Naive thymus-derived CD4-positive, alpha-beta T cell (primary cell): ENCODE data around the gene MCM7. TPM values are rescaled to one million over a fixed set of nuclear protein-coding genes. Genes with fewer than 3 reads are reported as not detected.
"Not testable (repeated sequence)": the region's sequence is repeated elsewhere in the genome, so short reads cannot be mapped to it uniquely, and the experiment has no call there.

ENCODE experiments used
- ATAC-seq: fragments of 150-1000 bp; cut with Tn5 transposase; 2 replicates; pipeline ENCODE4 v1.10.0; 2021; ENCODE audit warnings: mild to moderate bottlenecking, moderate library complexity
- CTCF ChIA-PET: fragments of 350-600 bp; sonication (Branson Sonifier 250); formaldehyde crosslinking; loops from one replicate; lab custom pipeline; 2021; ENCODE audit warnings: antibody characterized with exemption; lab: Charles Lee
- POLR2A ChIA-PET: fragments of 350-600 bp; sonication (Branson Sonifier 250); formaldehyde crosslinking; loops from one replicate; lab custom pipeline; 2021; ENCODE audit warnings: antibody characterized with exemption, inconsistent platforms; lab: Charles Lee
- DNase-seq, 9 donors: peaks; one replicate each; pipeline versions ENCODE4 v3.0.0 to v3.0.0-alpha.2; 2020 to 2022; ENCODE audit warnings: mixed read lengths in 1 of 9
- H3K27ac ChIP-seq: one replicate; pipeline ENCODE4 v1.7.0; 2013; ENCODE audit warnings: mild to moderate bottlenecking, low read depth, low read length, moderate library complexity
- H3K27me3 ChIP-seq, 2 donors: one replicate each; pipeline ENCODE4 v1.7.0; 2013; ENCODE audit warnings: low read length in 2 of 2, mild to moderate bottlenecking in 2 of 2, moderate library complexity in 2 of 2; ENCODE audit not compliant: control insufficient read depth in 2 of 2, insufficient read depth in 2 of 2
- H3K36me3 ChIP-seq, 3 experiments: 1 replicate in 2 of 3; 2 replicates in 1 of 3; pipeline ENCODE4 v1.7.0; 2013; ENCODE audit warnings: low read length in 3 of 3, mild to moderate bottlenecking in 3 of 3, moderate library complexity in 1 of 3; ENCODE audit not compliant: insufficient read depth in 3 of 3, control insufficient read depth in 2 of 3
- H3K4me1 ChIP-seq, 2 donors: one replicate each; pipeline ENCODE4 v1.7.0; 2013; ENCODE audit warnings: low read length in 2 of 2, mild to moderate bottlenecking in 2 of 2, moderate library complexity in 1 of 2; ENCODE audit not compliant: control insufficient read depth in 2 of 2, insufficient read depth in 2 of 2
- H3K4me3 ChIP-seq: 2 replicates; pipeline ENCODE4 v1.7.0; 2013; ENCODE audit warnings: mild to moderate bottlenecking, low read length
- H3K9me3 ChIP-seq, 3 experiments: 1 replicate in 2 of 3; 2 replicates in 1 of 3; pipeline ENCODE4 v1.7.0; 2013; ENCODE audit warnings: low read length in 3 of 3; ENCODE audit not compliant: control insufficient read depth in 2 of 3
- H3K27ac Mint-ChIP-seq, 9 donors: one replicate each; pipeline ENCODE4 v1.8.0; 2020 to 2022; ENCODE audit warnings: mixed read lengths in 9 of 9, mild to moderate bottlenecking in 8 of 9, moderate library complexity in 5 of 9, inconsistent platforms in 2 of 9
- H3K27me3 Mint-ChIP-seq, 5 donors: one replicate each; pipeline ENCODE4 v1.8.0; 2021 to 2022; ENCODE audit warnings: mixed read lengths in 5 of 5, mild to moderate bottlenecking in 1 of 5
- H3K36me3 Mint-ChIP-seq, 5 donors: one replicate each; pipeline ENCODE4 v1.8.0; 2020 to 2022; ENCODE audit warnings: mixed read lengths in 5 of 5, mild to moderate bottlenecking in 3 of 5, inconsistent platforms in 1 of 5
- H3K4me1 Mint-ChIP-seq, 7 donors: one replicate each; pipeline ENCODE4 v1.8.0; 2020 to 2022; ENCODE audit warnings: mixed read lengths in 7 of 7, mild to moderate bottlenecking in 3 of 7, inconsistent platforms in 1 of 7
- H3K4me3 Mint-ChIP-seq, 10 donors: one replicate each; pipeline ENCODE4 v1.8.0; 2020 to 2022; ENCODE audit warnings: mild to moderate bottlenecking in 10 of 10, mixed read lengths in 10 of 10, moderate library complexity in 6 of 10, inconsistent platforms in 2 of 10
- H3K9me3 Mint-ChIP-seq, 11 donors: one replicate each; pipeline ENCODE4 v1.8.0; 2020 to 2022; ENCODE audit warnings: mixed read lengths in 11 of 11, mild to moderate bottlenecking in 4 of 11, inconsistent platforms in 1 of 11, moderate library complexity in 1 of 11
- intact Hi-C, 2 donors: fragments of 100-400 bp; cut with micrococcal nuclease; formaldehyde crosslinking; loops; one replicate each; pipeline ENCODE4 v1.15.1; 2023
- polyA plus RNA-seq, 2 donors: library from polyadenylated mRNA; unstranded; fragments of 300-500 nt; fragmentation: Illumina TruSeq; gene quantifications; one replicate each; pipeline ENCODE4 v1.2.3, GENCODE V29; 2021
- total RNA-seq, 6 experiments: library from RNA in 5 of 6; stranded (reverse) in 5 of 6; gene quantifications; 1 replicate in 5 of 6; 2 replicates in 1 of 6; pipeline ENCODE4 v1.2.3 and lab custom pipeline; 2021 to 2026

MCM7 gene
- total RNA-seq: 100 to 1,000 TPM in 4 of 5 experiments, 10 to 100 TPM in 1; 80.3 to 263 (median 168) TPM
- 10 to 100 TPM; 29.5 to 49.9 TPM for polyA plus RNA-seq
- 107 reads per million, percentile 85 among the genes with 10 or more reads in this experiment for total RNA-seq (lab: John Stamatoyannopoulos, UW)

DNA sequence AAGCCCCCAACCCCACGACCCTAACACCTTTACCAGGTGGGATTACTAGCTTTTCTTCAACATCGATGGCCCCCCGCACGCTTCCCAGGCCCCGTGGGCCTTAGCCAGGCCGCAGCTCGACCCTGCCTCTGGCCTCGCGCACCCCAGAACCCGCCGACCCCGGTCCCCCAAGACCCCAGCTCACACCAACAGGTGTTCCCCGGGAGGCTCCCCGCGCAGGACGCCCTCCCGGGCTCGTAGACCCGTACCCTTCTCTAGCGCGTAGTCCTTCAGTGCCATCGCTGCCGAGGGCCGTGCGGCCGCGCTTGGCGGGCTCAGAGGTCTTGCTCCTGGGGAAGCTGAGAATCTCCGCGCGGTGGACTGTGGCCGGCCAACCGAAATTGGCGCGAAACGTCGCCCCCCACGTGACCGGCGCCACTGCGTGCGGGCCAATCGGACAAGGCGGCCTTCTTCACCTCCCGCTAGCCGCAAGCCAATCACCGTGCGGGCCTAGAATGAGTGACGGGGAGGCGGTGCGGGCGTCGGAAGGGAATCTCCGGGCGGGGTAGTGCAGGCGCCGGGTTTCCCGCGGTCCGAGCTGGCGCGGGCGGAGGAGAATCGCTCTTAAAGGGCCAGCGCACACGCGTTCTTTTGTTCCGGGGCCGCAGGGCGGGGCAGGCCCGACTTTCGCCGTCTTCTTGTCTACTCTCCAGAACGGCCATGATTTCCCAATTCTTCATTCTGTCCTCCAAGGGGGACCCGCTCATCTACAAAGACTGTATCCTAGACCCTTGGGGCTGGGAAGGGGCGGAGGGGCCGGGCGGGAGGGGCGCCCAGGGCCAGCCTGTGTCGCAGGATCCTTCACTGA lies at the start of gene MCM7, which contains the start of gene AP4M1:
Gene MCM7, minus strand, starts transcription at position 382 of the 847 bp plus-strand sequence. Its CDS starts 103 bp downstream, at position 279.
Gene AP4M1, plus strand, starts transcription at position 628 of the 847 bp plus-strand sequence. Its CDS starts 72 bp downstream, at position 700.
- H3K9me3 Mint-ChIP-seq: peaks cover 0 to 5% (median 0%) of the 10 kb centered on the region in 11 donors
- peak; percentile 90 for ATAC-seq
- H3K27ac Mint-ChIP-seq: peak within 1 kb of the TSS; percentile 90 to 98 (median 96)
- intact Hi-C loops: loop anchor here (1.0 to 10.0 kb wide), 17 partner anchors 13 to 1141 kb away; partner anchors contain the start of genes CNPY4 (in 2 of the 2), TAF6 (in 2 of the 2), ZCWPW1 (in 2 of the 2) and COPS6 (in 1 of the 2)
- H3K4me3 ChIP-seq: peak within 1 kb of the TSS; percentile 98
- no peaks in the 10 kb centered on the region for H3K27me3 Mint-ChIP-seq
- H3K9me3 ChIP-seq: no peaks in the 10 kb centered on the region
- peak; percentile 84 to 98 (median 93) for DNase-seq
- POLR2A ChIA-PET: interaction anchor here (0.6 to 4.6 kb wide), 28 partner anchors 9 to 596 kb away, joined by 3 to 107 read pairs (median 4); partner anchors contain the start of genes COPS6, GPC2, MBLAC1 and MEPCE
- CTCF ChIA-PET: interaction anchor here (0.6 to 2.1 kb wide), 6 partner anchors 11 to 438 kb away, joined by 3 to 6 read pairs (median 4); partner anchors contain the start of genes AGFG2 and ZSCAN21
- peaks cover 19 to 29% (median 27%) of the 10 kb centered on the region in 5 donors for H3K36me3 Mint-ChIP-seq
- H3K27me3 ChIP-seq: no peaks in the 10 kb centered on the region
- peak within 1 kb of the TSS; percentile 85 to 95 (median 93) for H3K4me3 Mint-ChIP-seq
- peaks cover 17 to 25% of the 10 kb centered on the region in 2 donors for H3K4me1 ChIP-seq
- H3K27ac ChIP-seq: peak within 1 kb of the TSS; percentile 91
- H3K36me3 ChIP-seq: peaks cover 20 to 43% (median 25%) of the 10 kb centered on the region in 3 experiments
- H3K4me1 Mint-ChIP-seq: peaks cover 27 to 47% (median 41%) of the 10 kb centered on the region in 7 donors

GRCh38 chr7:100148559-100149328 lies 47.5 kb upstream of the MCM7 start, which contains the start of gene LAMTOR4:
LAMTOR4 (plus strand) TSS chr7:100148918; CDS start chr7:100148973, 55 bp downstream.
- Histone ChIP-seq H3K4me1 (peaks cover 15 to 19% of the 10 kb centered on the region in 2 donors), H3K9me3 (no peaks in the 10 kb centered on the region), H3K27ac (peak within 1 kb of the TSS; percentile 98), H3K4me3 (peak within 1 kb of the TSS; percentile 97), H3K27me3 (no peaks in the 10 kb centered on the region), H3K36me3 (peaks cover 0 to 16% (median 11%) of the 10 kb centered on the region in 3 experiments)
- H3K4me3 Mint-ChIP-seq: peak within 1 kb of the TSS; percentile 87 to 100 (median 96)
- peak; percentile 84 to 99 (median 97) for DNase-seq
- intact Hi-C loops: loop anchor here (1.0 to 5.0 kb wide), 16 partner anchors 10 to 281 kb away; partner anchors contain the start of genes GAL3ST4 (in 2 of the 2), GPC2 (in 2 of the 2), STAG3 (in 2 of the 2) and TRAPPC14 (in 2 of the 2)
- H3K36me3 Mint-ChIP-seq: peaks cover 0 to 13% (median 10%) of the 10 kb centered on the region in 5 donors
- no peaks in the 10 kb centered on the region for H3K9me3 Mint-ChIP-seq
- H3K27me3 Mint-ChIP-seq: no peaks in the 10 kb centered on the region
- H3K27ac Mint-ChIP-seq: peak within 1 kb of the TSS; percentile 95 to 99 (median 98)
- POLR2A ChIA-PET: interaction anchor here (0.6 to 17.9 kb wide), 22 partner anchors 10 to 329 kb away, joined by 3 to 326 read pairs (median 6); partner anchors contain the start of genes GAL3ST4, GPC2, MEPCE and PVRIG
- peaks cover 27 to 45% (median 37%) of the 10 kb centered on the region in 7 donors for H3K4me1 Mint-ChIP-seq
- CTCF ChIA-PET: interaction anchor here (0.6 to 3.6 kb wide), 13 partner anchors 9 to 648 kb away, joined by 3 to 26 read pairs (median 4); partner anchors contain the start of gene ZNF394
- ATAC-seq: peak; percentile 98

DNA sequence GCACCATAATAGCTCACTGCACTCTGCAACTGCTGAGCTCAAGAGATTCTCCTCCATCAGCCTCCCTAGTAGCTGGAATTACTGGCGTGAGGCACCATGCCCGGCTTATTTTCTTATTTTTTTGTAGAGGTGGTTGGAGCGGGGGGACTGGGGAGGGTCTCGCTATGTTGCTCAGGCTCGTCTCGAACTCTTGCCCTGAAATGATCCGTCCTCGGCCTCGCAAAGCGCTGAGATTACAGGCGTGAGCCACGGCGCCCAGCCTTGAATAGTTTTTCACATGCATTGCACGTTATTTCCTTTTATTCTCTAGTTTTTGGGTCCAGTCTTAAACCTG lies 47.0 kb upstream of the MCM7 start:
- Histone ChIP-seq H3K4me3 (peak overlapping the region; percentile 97), H3K27ac (peak overlapping the region; percentile 98), H3K4me1 (peaks cover 15 to 19% of the 10 kb centered on the region in 2 donors), H3K9me3 (no peaks in the 10 kb centered on the region), H3K36me3 (peaks cover 0 to 11% (median 6%) of the 10 kb centered on the region in 3 experiments), H3K27me3 (no peaks in the 10 kb centered on the region)
- ChIA-PET POLR2A (interaction anchor here (0.6 to 17.9 kb wide), 22 partner anchors 9 to 329 kb away, joined by 3 to 326 read pairs (median 6); partner anchors contain the start of genes GAL3ST4, GPC2, MEPCE and PVRIG), CTCF (interaction anchor here (0.6 to 3.6 kb wide), 10 partner anchors 9 to 648 kb away, joined by 3 to 26 read pairs (median 4); partner anchors contain the start of gene ZNF394)
- intact Hi-C loops: loop anchor here (1.0 to 5.0 kb wide), 16 partner anchors 10 to 281 kb away; partner anchors contain the start of genes GAL3ST4 (in 2 of the 2), GPC2 (in 2 of the 2), STAG3 (in 2 of the 2) and TRAPPC14 (in 2 of the 2)
- no peaks in the 10 kb centered on the region for H3K27me3 Mint-ChIP-seq
- peak overlapping the region; percentile 95 to 99 (median 98) for H3K27ac Mint-ChIP-seq
- peak overlapping the region; percentile 87 to 100 (median 96) for H3K4me3 Mint-ChIP-seq
- no peaks in the 10 kb centered on the region for H3K9me3 Mint-ChIP-seq
- H3K36me3 Mint-ChIP-seq: peaks cover 0 to 13% (median 10%) of the 10 kb centered on the region in 5 donors
- ATAC-seq: no peak
- H3K4me1 Mint-ChIP-seq: peaks cover 23 to 42% (median 32%) of the 10 kb centered on the region in 7 donors
- DNase-seq: no peak

- peak overlapping the region in 3 of 10 donors; percentile 93 to 98 (median 96) for H3K4me3 Mint-ChIP-seq
- peaks cover 15 to 16% of the 10 kb centered on the region in 2 donors for H3K4me1 ChIP-seq
- intact Hi-C loops: loop anchor here in 1 of 2 donors (5.0 kb wide), 3 partner anchors 60 to 125 kb away; no protein-coding TSS in a partner anchor
These were observed 46.1 kb upstream of the MCM7 start for GRCh38 chr7:100147278-100147677.

GRCh38 chr7:100146350-100146749 lies 45.2 kb upstream of the MCM7 start:
- not testable (repeated sequence) for H3K27me3 Mint-ChIP-seq, H3K9me3 Mint-ChIP-seq, H3K36me3 ChIP-seq, H3K4me3 ChIP-seq, H3K4me3 Mint-ChIP-seq, DNase-seq, H3K27ac Mint-ChIP-seq, H3K27ac ChIP-seq, H3K36me3 Mint-ChIP-seq, H3K27me3 ChIP-seq, H3K9me3 ChIP-seq, ATAC-seq
- ChIA-PET CTCF (interaction anchor here (1.4 to 3.6 kb wide), 2 partner anchors 10 to 13 kb away, joined by 4 to 26 read pairs; no protein-coding TSS in a partner anchor), POLR2A (interaction anchor here (0.6 to 17.9 kb wide), 4 partner anchors 17 to 280 kb away, joined by 3 to 326 read pairs (median 24); partner anchors contain the start of genes GAL3ST4, GPC2, STAG3 and TRAPPC14)
- intact Hi-C loops: loop anchor here in 1 of 2 donors (5.0 kb wide), 3 partner anchors 61 to 126 kb away; no protein-coding TSS in a partner anchor
- H3K4me1 Mint-ChIP-seq: peaks cover 10 to 28% (median 20%) of the 10 kb centered on the region in 7 donors
- H3K4me1 ChIP-seq: peaks cover 11 to 15% of the 10 kb centered on the region in 2 donors

More at GRCh38 chr7:100147278-100147677, 46.1 kb upstream of the MCM7 start:
- POLR2A ChIA-PET: interaction anchor here (0.9 to 17.9 kb wide), 5 partner anchors 16 to 72 kb away, joined by 5 to 326 read pairs (median 30); partner anchors contain the start of genes GAL3ST4, GPC2, PVRIG and STAG3
- no peak overlapping the region for H3K27ac ChIP-seq
- Mint-ChIP-seq H3K9me3 (no peaks in the 10 kb centered on the region), H3K27ac (peak overlapping the region in 5 of 9 donors; percentile 95 to 99 (median 98)), H3K27me3 (no peaks in the 10 kb centered on the region), H3K4me1 (peaks cover 14 to 34% (median 25%) of the 10 kb centered on the region in 7 donors), H3K36me3 (peaks cover 0 to 10% (median 6%) of the 10 kb centered on the region in 5 donors)
- no peaks in the 10 kb centered on the region for H3K27me3 ChIP-seq
- DNase-seq (no peak), ATAC-seq (no peak)
- peaks cover 0 to 5% (median 0%) of the 10 kb centered on the region in 3 experiments for H3K36me3 ChIP-seq
- H3K9me3 ChIP-seq: no peaks in the 10 kb centered on the region
- no peak overlapping the region for H3K4me3 ChIP-seq
- CTCF ChIA-PET: interaction anchor here (1.0 to 3.6 kb wide), 3 partner anchors 11 to 71 kb away, joined by 3 to 26 read pairs (median 4); no protein-coding TSS in a partner anchor
